GM12865 (cell line): Measurements from ENCODE around the gene LRRC42.

Source experiments
- DNase-seq: peaks from one replicate; pipeline ENCODE4 v3.0.0; 2010; ENCODE audit warnings: low read depth
- H3K4me3 ChIP-seq: 2 replicates; pipeline ENCODE4 v1.5.1; 2011; ENCODE audit warnings: mild to moderate bottlenecking, low read depth, low read length, control low read depth
- TF ChIP-seq, protein P1 (sequence below): IDR thresholded peaks from 2 replicates; pipeline ENCODE4 v1.5.1; 2011; ENCODE audit warnings: low read length, control low read depth, low read depth, inconsistent platforms; ENCODE audit not compliant: insufficient read depth; ENCODE audit errors: missing control alignments

The LRRC42 gene

DNA sequence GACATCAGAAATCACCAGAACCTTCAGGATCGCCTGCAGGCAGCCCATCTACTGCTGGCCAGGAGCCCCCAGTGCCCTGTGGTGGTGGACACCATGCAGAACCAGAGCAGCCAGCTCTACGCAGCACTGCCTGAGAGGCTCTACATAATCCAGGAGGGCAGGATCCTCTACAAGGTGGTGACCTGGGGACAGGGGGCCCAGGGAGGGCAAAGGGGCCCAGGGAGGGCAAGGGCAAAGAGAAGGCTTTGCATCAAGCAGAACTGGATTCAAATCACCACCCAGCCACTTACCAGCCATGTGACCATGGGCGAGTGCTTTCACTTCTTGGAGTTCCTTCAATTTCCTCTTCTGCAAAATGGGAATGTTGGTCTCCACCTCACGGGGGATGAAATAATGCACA, 40.0 kb upstream of the LRRC42 start:
- no peak overlapping the region for H3K4me3 ChIP-seq
- TF ChIP-seq, protein P1, sequence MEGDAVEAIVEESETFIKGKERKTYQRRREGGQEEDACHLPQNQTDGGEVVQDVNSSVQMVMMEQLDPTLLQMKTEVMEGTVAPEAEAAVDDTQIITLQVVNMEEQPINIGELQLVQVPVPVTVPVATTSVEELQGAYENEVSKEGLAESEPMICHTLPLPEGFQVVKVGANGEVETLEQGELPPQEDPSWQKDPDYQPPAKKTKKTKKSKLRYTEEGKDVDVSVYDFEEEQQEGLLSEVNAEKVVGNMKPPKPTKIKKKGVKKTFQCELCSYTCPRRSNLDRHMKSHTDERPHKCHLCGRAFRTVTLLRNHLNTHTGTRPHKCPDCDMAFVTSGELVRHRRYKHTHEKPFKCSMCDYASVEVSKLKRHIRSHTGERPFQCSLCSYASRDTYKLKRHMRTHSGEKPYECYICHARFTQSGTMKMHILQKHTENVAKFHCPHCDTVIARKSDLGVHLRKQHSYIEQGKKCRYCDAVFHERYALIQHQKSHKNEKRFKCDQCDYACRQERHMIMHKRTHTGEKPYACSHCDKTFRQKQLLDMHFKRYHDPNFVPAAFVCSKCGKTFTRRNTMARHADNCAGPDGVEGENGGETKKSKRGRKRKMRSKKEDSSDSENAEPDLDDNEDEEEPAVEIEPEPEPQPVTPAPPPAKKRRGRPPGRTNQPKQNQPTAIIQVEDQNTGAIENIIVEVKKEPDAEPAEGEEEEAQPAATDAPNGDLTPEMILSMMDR = no peak
- DNase-seq = no peak

DNA sequence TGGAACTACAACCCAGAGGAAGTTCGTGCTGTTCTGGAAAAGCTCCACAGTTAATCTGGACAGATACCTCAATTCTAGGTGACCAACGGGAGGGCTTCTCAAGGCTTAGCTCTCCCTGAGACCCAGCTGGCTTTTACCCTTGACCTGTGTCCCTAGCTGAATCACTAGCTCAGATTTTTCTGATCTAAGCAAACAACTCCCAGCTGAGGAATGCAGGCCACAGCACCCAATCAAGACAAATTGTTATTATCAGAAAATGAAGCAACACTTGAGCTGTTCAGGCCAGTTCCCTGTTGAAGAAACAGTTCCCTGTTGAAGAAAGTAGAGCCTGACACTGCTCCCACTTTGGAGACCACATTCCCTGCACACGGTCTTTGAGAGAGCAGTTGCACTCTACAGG, 36.2 kb upstream of the LRRC42 start:
- DNase-seq = no peak
- H3K4me3 ChIP-seq = no peak overlapping the region
- TF ChIP-seq, protein P1 = no peak

DNA sequence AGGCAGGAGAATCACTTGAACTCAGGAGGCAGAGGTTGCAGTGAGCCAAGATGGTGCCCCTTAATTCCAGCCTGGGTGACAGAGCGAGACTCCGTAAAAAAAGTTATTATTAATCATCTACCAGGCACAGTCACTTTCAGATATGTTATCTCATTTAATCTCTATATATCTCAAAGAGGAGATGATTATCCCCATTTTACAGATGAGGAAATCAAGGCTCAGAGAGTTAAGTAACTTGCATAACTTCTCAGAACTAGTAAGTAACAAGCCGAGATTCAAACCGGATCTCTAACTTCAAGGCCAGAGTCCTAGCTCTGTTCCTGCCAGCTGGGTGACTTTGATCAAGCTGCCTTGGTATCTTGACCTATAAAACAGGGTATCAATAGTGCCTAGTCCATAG, 34.7 kb upstream of the LRRC42 start:
- DNase-seq = no peak
- no peak overlapping the region for H3K4me3 ChIP-seq
- TF ChIP-seq, protein P1 = no peak

DNA sequence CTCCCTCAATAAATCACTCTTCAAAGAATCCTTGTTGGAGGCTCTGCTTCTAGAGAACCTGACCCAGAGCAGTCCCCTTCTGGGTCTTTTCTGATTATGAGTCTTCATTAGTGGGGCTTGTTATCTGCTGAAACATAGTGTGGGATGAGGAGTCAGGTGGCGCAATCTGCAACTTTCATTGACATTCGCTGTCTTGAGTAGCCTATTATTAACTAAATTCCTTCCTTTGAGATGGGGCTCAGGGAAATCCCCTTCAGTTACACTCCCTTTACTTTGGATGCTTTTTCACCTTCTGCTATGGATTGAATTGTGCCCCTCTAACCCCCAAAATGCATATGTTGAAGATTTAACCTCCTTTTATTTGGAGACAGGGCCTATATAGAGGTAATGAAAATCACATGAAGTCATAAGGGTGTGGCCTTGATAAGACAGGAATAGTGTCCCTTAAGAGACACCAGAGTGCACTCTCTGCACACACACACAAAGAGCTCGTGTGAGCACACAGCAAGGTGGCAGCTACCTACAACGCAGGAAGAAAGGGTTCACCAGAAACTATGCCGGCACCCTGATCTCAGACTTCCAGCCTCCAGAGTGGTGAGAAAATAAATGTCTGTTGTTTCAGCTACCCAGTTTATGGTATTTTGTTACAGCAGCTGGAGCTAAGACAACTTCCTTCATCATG, 32.7 kb upstream of the LRRC42 start:
- no peak overlapping the region for H3K4me3 ChIP-seq
- TF ChIP-seq, protein P1 = no peak

DNA sequence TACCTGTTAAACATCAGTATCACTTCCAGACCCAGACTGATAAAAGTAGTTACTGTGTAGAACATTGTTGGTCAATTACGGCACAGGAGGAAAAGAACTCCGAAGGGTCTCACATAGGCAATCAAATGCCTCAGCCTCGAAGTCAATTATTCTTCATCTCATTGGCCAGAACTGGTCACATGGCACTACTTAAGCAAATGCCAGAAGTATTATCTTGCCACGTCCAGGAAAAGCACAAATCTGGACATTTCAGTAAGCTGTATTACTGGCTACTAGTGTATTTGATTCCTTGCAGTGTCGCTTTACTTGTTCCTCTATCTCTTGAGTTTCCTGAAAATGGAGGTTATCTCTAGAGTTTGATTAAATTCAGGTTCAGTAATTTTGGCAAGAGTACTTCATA, 27.8 kb upstream of the LRRC42 start:
- TF ChIP-seq, protein P1 = no peak
- no peak for DNase-seq
- H3K4me3 ChIP-seq = no peak overlapping the region

More for the DNA sequence above, 32.7 kb upstream of the LRRC42 start:
- DNase-seq = no peak

DNA sequence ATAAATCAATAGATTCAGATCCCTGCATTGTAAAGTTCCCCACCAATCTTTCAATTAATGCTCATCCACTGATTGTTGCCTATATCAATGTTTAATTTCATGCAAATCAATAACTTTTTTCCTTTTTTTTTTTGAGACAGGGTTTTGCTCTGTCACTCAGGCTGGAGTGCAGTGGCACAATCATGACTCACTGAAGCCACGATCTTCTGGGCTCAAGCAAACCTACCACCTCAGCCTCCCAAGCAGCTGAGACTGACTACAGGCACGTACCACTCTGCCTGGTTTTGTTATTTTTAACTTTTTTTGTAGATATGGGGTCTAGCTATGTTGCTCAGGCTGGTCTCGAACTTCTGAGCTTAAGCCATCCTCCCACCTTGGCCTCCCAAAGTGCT, 26.5 kb upstream of the LRRC42 start:
- no peak for DNase-seq
- no peak overlapping the region for H3K4me3 ChIP-seq
- TF ChIP-seq, protein P1 = no peak

DNA sequence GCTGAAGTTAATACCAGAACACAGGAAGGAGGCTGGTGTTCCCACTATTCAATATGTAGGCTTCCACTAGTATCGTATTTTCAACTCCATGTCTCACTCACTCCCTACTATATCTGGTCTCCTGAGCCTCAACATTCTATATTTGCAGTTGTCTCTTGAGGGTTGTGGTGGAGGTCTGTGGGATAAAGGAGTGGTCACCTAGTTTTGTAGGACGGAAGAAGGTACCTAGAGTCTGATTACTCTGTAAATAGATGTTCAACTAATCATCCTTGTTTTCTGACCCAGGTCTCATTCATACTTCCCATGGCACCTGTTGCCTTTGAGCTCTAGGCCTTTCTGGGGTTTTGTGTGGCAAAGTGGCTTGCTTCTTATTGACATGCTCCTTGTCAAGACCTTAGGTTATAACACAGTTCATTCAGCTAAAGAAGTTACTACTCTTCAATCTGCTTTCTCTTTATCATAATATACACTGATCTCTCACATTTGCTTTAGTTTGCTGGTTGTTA, 18.7 kb upstream of the LRRC42 start:
- no peak for DNase-seq
- no peak overlapping the region for H3K4me3 ChIP-seq
- TF ChIP-seq, protein P1 = no peak
